ENCODE results near the gene CFAP57. TPM values are rescaled to one million over a fixed set of nuclear protein-coding genes. Genes with fewer than 3 reads are reported as not detected.

The CFAP57 gene
- total RNA-seq, 1 donor from 2014 or later = 0.17 TPM

DNA sequence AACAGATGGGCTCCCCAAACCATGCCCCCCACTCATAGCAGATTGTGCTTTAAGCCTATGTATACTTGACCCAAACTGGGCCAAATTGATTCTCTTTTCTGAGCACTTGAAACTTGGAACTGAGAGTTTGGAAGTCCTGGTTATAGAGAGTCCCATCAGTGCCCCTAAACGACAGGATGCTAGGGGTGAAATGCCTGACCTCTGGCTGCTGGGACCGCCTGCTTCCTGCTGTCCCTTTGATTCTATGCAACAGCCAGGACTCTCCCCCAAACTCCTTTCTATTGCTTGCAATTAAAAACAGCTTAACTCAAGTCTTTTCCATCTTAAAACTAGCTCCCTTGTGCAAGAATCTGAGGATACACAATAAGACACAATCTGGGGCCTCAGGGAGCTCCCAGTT is 108.6 kb downstream of the CFAP57 start:
- Histone ChIP-seq H3K27ac (no peak overlapping the region), H3K27me3 (no peaks in the 10 kb centered on the region), H3K36me3 (no peaks in the 10 kb centered on the region), H3K4me3 (no peak overlapping the region), H3K9me3 (no peaks in the 10 kb centered on the region), H3K4me1 (peaks cover 16% of the 10 kb centered on the region)
- intact Hi-C loops (cut with DNase I) = no loop called here
- no peak for ATAC-seq
- peak; percentile 3 for DNase-seq
- TF ChIP-seq, protein P1, sequence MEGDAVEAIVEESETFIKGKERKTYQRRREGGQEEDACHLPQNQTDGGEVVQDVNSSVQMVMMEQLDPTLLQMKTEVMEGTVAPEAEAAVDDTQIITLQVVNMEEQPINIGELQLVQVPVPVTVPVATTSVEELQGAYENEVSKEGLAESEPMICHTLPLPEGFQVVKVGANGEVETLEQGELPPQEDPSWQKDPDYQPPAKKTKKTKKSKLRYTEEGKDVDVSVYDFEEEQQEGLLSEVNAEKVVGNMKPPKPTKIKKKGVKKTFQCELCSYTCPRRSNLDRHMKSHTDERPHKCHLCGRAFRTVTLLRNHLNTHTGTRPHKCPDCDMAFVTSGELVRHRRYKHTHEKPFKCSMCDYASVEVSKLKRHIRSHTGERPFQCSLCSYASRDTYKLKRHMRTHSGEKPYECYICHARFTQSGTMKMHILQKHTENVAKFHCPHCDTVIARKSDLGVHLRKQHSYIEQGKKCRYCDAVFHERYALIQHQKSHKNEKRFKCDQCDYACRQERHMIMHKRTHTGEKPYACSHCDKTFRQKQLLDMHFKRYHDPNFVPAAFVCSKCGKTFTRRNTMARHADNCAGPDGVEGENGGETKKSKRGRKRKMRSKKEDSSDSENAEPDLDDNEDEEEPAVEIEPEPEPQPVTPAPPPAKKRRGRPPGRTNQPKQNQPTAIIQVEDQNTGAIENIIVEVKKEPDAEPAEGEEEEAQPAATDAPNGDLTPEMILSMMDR (IDR thresholded peaks at IDR 0.05) = no peak

DNA sequence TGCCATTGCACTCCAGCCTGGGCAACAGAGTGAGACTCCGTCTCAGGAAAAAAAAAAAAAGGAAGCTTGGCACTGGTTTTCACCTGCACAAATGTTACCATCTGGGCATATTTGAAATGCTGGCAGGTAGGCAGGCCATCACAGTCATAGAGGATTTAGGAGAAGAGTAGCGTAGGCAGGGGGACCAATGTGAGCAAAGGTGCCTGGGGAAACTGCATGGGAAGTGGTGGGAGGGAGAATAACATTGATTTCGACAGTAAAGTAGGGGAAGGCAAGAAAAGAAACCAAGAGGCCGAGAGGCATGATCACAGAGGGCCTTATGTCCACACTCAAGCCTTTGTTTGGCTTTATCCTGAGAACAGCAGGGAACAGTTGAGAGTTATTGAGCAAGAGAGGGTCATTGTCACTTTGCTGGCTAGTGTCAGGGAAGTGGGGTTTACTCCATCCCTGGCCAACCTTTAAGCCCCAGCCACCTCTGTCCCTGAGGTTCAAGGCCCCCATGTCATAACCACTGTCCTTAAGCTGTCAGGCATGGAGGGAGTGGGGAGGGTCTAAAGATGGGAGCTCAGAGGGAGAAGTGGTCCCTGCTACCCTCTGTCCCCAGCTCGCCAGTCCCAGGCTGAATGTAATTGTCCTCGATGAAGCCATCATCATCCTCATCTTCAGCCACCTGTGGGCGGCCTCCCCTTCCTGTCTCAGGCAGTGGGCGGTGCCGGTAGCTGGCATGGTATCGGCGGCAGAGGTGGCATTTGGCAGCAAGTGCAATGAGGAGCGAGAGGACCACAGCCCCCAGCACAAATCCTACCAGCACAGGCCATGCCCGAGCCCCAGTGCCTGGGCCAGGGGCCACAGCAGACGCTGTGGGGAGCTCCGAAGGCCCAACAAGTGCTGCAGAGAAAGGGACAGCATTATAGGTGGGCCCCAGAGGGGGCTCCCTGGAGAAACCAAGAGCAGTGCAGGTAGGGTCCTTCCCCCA is 110.4 kb downstream of the CFAP57 start:
- H3K4me3 ChIP-seq = no peak overlapping the region
- H3K27ac ChIP-seq = no peak overlapping the region
- TF ChIP-seq, protein P1 (IDR thresholded peaks at IDR 0.05) = no peak
- ATAC-seq (peak; percentile 31), DNase-seq (peak; percentile 66)
- intact Hi-C loops (cut with DNase I) = no loop called here
- H3K4me1 ChIP-seq = peaks cover 16% of the 10 kb centered on the region
- no peaks in the 10 kb centered on the region for H3K27me3 ChIP-seq
- H3K9me3 ChIP-seq = no peaks in the 10 kb centered on the region
- H3K36me3 ChIP-seq = no peaks in the 10 kb centered on the region

DNA sequence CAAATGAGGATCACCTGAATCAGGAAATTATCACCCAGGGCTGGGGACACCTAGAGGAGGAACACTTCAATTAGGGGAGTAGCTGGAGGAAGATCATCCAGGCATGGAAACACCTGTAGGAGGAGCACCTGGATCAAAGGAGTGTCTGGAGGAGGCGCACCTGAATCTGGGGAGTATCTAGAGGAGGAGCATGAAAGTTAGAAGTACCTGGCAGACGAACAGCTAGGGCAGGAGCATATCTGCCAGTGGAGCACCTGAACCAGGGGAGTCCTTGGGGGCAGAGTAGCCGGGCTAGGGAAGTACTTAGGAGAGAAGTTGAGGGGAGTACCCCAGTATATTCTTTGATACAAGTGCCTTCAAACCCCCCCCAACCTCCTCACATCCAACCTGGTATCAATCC is 111.9 kb downstream of the CFAP57 start:
- Histone ChIP-seq H3K4me3 (no peak overlapping the region), H3K36me3 (no peaks in the 10 kb centered on the region), H3K9me3 (no peaks in the 10 kb centered on the region), H3K4me1 (peaks cover 16% of the 10 kb centered on the region), H3K27ac (no peak overlapping the region), H3K27me3 (no peaks in the 10 kb centered on the region)
- ATAC-seq (no peak), DNase-seq (peak; percentile 28)
- intact Hi-C loops (cut with DNase I) = no loop called here
- TF ChIP-seq, protein P1 (IDR thresholded peaks at IDR 0.05) = no peak

DNA sequence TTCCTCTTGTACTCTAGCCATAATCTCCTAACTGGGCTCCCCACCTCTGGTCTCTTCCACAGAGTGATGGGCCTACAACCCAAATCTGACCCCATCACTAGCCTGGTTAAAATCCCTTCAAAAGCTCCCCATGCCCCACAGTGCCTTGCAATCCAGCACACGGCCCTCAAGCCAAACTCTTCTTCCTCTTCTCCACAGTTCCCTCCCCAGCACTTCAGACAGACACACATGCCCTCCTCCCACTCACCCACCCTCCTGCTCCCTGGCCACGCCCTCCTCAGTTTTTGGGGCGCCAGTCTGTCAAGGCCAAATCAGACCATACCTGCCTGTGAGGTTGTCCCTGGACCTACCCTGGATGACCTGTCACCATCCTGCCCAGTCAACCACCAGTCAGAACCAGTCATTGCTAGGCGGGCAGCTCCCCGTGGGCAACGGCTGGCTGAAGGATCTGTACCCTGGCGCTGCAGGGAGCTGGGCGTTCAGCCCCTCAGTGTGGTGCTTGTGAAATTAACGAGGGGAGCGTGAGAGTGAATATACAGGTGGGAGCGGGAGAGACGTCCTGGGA is 112.5 kb downstream of the CFAP57 start:
- Histone ChIP-seq H3K27ac (peak overlapping the region; percentile 1), H3K36me3 (no peaks in the 10 kb centered on the region), H3K4me3 (peak overlapping the region; percentile 42), H3K27me3 (no peaks in the 10 kb centered on the region), H3K4me1 (peaks cover 16% of the 10 kb centered on the region), H3K9me3 (no peaks in the 10 kb centered on the region)
- intact Hi-C loops (cut with DNase I) = no loop called here
- ATAC-seq (peak; percentile 19), DNase-seq (peak; percentile 64)
- TF ChIP-seq, protein P1 (IDR thresholded peaks at IDR 0.05) = no peak

DNA sequence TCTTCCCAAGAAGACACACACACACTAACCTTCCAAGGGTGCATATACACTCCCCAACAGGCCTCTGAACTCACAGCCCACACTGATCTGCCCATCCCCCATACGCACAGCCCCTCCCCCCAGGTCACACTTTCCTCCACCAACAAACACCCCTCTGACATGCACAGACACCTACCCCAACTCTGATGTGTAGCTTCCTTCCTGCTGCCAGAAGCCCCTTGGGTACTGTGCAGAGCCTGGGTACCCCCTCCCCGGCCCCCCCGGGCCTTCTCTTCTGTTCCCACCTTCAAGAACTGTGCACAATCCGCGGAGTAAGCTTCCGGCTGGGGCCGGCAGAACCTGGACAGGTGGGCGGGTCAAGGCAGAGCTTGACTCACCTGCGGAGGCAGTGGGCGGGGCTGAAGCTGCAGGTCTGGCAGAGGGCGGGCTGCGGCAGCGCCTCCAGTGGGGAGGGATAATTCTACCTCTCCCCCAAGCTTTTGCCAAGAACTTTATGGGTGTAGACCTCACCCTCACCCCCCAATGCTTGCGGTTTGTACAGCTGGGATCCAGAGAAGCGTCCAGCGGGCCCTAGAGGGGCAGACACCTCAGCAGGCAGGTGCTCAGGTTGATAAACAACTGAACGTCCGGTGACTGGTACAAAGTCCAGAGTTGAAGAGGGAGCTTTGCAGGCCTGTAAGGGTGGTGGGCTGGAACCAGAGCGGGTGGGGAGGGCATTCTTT is 113.3 kb downstream of the CFAP57 start, which contains the start of gene C1orf210:
C1orf210 (minus strand) TSS at position 313 of the 722 bp plus-strand sequence. CDS start 2,311 bp downstream, outside the sequence.
- intact Hi-C loops (cut with DNase I) = no loop called here
- H3K36me3 ChIP-seq = no peaks in the 10 kb centered on the region
- H3K27me3 ChIP-seq = no peaks in the 10 kb centered on the region
- H3K27ac ChIP-seq = peak within 1 kb of the TSS; percentile 1
- H3K4me3 ChIP-seq = peak within 1 kb of the TSS; percentile 42
- peak; percentile 94 for ATAC-seq
- no peaks in the 10 kb centered on the region for H3K9me3 ChIP-seq
- TF ChIP-seq, protein P1 (IDR thresholded peaks at IDR 0.05) = peak; percentile 26
- H3K4me1 ChIP-seq = peaks cover 16% of the 10 kb centered on the region
- DNase-seq = peak; percentile 97

All from upper lobe of right lung (tissue), 1 donor.